ENCODE results near the gene FEM1C. TPM values are rescaled to one million over a fixed set of nuclear protein-coding genes. Genes with fewer than 3 reads are reported as not detected.

The FEM1C gene
- total and polyA plus RNA-seq, 9 of the 15 experiments (the other 6 are each of a cell fraction or from before 2014, with no cell fraction given), result 1.4 to 9.3 (median 4.3) TPM

GRCh38 chr5:115472271-115473025, 72.1 kb downstream of the FEM1C start:
- no TSS peak for BruUV-seq (replicated peaks)
- no peak for ATAC-seq
- no peak overlapping the region for H3K9ac ChIP-seq (ENCODE audit: insufficient read depth in 1 of 2, low read depth in 2 of 2, low read length in 2 of 2)
- H3K9me3 ChIP-seq (replicated peaks; ENCODE audit: control insufficient read depth, insufficient read depth, low read depth, low read length), result no peaks in the 10 kb centered on the region
- in situ Hi-C loops (cut with MboI), result no loop called here
- no peak for DNase-seq (ENCODE audit: extremely low read depth in 1 of 4, low spot score in 3 of 4)
- H2AFZ ChIP-seq (ENCODE audit: low read depth, low read length), result no peak overlapping the region
- H4K20me1 ChIP-seq (replicated peaks; ENCODE audit: control insufficient read depth, insufficient read depth, low read length), result no peaks in the 10 kb centered on the region
- intact Hi-C loops (cut with micrococcal nuclease), result no loop called here
- no peaks in the 10 kb centered on the region for H3K36me3 ChIP-seq (ENCODE audit: control insufficient read depth, insufficient read depth, low read length)
- FAIRE-seq, result no peak
- H3K9me1 ChIP-seq (ENCODE audit: control insufficient read depth, insufficient read depth, low read length), result no peaks in the 10 kb centered on the region
- H3K27me3 ChIP-seq (ENCODE audit: control insufficient read depth in 2 of 2, insufficient read depth in 2 of 2, low read length in 2 of 2), result peaks cover 0 to 1% of the 10 kb centered on the region in 2 experiments; a peak in 2 of 5 replicates
- no peak overlapping the region for H3K4me2 ChIP-seq (ENCODE audit: insufficient read depth, low read length)
- no peak overlapping the region for H3K27ac ChIP-seq (ENCODE audit: extremely low read depth, low read depth, low read length)
- ChIA-PET POLR2A (interaction anchor here (1.3 to 1.6 kb wide), 2 partner anchors 9 to 11 kb away, joined by 3 to 5 read pairs; no protein-coding TSS in a partner anchor), CTCF (ENCODE audit: low intra/inter-chr PET ratio) (no interaction called here)
- H3K79me2 ChIP-seq (ENCODE audit: control insufficient read depth, insufficient read depth, low read length), result no peaks in the 10 kb centered on the region
- 0% methylated on average over 6 of the region's 6 CpGs for WGBS (ENCODE audit: insufficient coverage, low coverage, missing lambda C conversion rate)
- TF ChIP-seq ZNF511 (CRISPR knock-in tag; IDR thresholded peaks at IDR 0.05) (no peak), MXI1 (IDR thresholded peaks at IDR 0.05; ENCODE audit: low read depth, low read length) (no peak), ZNF12 (CRISPR knock-in tag; IDR thresholded peaks at IDR 0.05) (no peak), ZNF699 (CRISPR knock-in tag; IDR thresholded peaks at IDR 0.05; ENCODE audit: insufficient replicate concordance) (no peak), ATF7 (IDR thresholded peaks at IDR 0.05) (no peak)
- H3K4me3 ChIP-seq, result no peak overlapping the region
- no peaks in the 10 kb centered on the region for H3K4me1 ChIP-seq (replicated peaks in 1 of 2; ENCODE audit: control insufficient read depth in 2 of 2, insufficient read depth in 2 of 2, low read length in 2 of 2)
